HUES48 (cell line): ENCODE results near the gene GSDMA.

Experiments
- H3K27ac ChIP-seq: one replicate; pipeline ENCODE4 v1.7.0; 2013; ENCODE audit warnings: low read depth, low read length, inconsistent platforms
- H3K27me3 ChIP-seq: 2 replicates; pipeline ENCODE4 v1.6.1; 2013; ENCODE audit warnings: mild to moderate bottlenecking, low read length; ENCODE audit not compliant: control insufficient read depth, insufficient read depth
- H3K36me3 ChIP-seq: 2 replicates; pipeline ENCODE4 v1.6.1; 2013; ENCODE audit warnings: low read length; ENCODE audit not compliant: control insufficient read depth, insufficient read depth
- H3K4me1 ChIP-seq: 2 replicates; pipeline ENCODE4 v1.6.1; 2013; ENCODE audit warnings: mild to moderate bottlenecking, low read length; ENCODE audit not compliant: control insufficient read depth, insufficient read depth
- H3K4me3 ChIP-seq: 2 replicates; pipeline ENCODE4 v1.5.1; 2013; ENCODE audit warnings: mild to moderate bottlenecking, low read depth, low read length
- H3K9ac ChIP-seq: 2 replicates; pipeline ENCODE4 v1.6.1; 2013; ENCODE audit warnings: mild to moderate bottlenecking, low read depth, low read length, moderate library complexity
- H3K9me3 ChIP-seq: 2 replicates; pipeline ENCODE4 v1.6.1; 2013; ENCODE audit warnings: low read length; ENCODE audit not compliant: control insufficient read depth, insufficient read depth

Gene GSDMA

DNA sequence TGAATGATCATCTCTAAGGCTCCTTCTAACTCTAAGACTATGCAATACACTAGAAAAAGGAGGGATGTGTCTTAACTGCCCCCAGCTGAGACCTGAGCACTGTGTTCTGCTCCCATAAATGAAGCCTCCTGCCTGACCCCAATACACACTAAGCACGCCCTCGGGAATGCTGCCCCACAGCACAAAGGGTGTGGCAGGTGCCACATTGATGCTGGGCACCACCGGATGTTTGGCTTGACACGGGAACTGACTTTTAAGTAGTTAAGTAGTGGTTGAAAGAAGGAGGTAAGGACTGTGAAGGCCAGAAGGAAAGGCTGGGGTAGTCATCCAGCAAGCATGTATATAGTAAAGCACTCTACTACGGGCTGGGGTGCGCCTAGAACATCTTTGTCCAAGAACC, 4.0 kb downstream of the GSDMA start:
- Histone ChIP-seq H3K9ac (no peak overlapping the region), H3K9me3 (no peaks in the 10 kb centered on the region), H3K4me3 (no peak overlapping the region), H3K36me3 (no peaks in the 10 kb centered on the region), H3K27me3 (no peaks in the 10 kb centered on the region; the same call in 1 of the 2 replicates), H3K27ac (no peak overlapping the region), H3K4me1 (no peaks in the 10 kb centered on the region)

DNA sequence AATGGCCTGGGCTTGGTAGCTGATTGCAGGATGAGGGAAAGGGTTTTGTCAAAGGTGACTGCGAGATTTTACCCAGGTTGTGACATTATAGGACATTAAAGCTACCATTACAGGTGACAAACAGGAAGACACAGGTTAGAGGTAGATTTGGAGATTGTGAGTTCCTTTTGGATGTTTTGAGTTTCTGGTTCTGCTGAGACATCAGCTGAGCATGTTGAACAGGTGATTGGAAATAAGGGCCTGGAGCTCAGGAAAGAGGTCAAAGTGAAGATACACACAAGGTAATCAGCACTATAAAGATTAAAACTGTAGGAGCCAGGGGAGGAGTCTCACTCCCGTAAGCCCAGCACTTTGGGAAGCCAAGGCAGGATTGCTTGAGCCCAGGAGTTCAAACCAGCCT, 6.0 kb downstream of the GSDMA start:
- no peak overlapping the region for H3K9ac ChIP-seq
- H3K36me3 ChIP-seq, result no peaks in the 10 kb centered on the region

DNA sequence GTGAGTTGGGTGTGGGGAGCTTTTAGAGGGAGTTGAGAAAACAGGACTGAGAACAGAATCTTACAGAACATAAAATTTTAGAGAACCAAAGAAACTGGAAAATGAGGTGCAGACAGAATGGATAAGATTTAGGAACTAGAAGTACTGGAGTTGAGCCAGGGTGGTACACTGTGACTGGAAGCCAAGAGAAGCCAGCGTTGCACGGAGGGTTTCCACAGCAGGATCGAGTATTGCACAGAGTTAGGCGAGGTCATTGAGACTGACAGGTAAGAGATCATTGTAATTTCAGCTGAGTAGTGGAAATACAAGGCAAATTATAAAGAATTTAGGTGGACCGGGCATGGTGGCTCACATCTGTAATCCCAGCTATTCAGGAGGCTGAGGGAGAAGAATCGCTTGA, 6.6 kb downstream of the GSDMA start:
- Histone ChIP-seq H3K9me3 (no peaks in the 10 kb centered on the region), H3K4me3 (no peak overlapping the region), H3K27me3 (no peaks in the 10 kb centered on the region; the same call in 1 of the 2 replicates), H3K9ac (no peak overlapping the region), H3K36me3 (no peaks in the 10 kb centered on the region), H3K4me1 (no peaks in the 10 kb centered on the region), H3K27ac (no peak overlapping the region)

More for the DNA sequence above, 6.0 kb downstream of the GSDMA start:
- Histone ChIP-seq H3K27ac (no peak overlapping the region), H3K4me1 (no peaks in the 10 kb centered on the region), H3K27me3 (no peaks in the 10 kb centered on the region; the same call in 1 of the 2 replicates), H3K9me3 (no peaks in the 10 kb centered on the region), H3K4me3 (no peak overlapping the region)

DNA sequence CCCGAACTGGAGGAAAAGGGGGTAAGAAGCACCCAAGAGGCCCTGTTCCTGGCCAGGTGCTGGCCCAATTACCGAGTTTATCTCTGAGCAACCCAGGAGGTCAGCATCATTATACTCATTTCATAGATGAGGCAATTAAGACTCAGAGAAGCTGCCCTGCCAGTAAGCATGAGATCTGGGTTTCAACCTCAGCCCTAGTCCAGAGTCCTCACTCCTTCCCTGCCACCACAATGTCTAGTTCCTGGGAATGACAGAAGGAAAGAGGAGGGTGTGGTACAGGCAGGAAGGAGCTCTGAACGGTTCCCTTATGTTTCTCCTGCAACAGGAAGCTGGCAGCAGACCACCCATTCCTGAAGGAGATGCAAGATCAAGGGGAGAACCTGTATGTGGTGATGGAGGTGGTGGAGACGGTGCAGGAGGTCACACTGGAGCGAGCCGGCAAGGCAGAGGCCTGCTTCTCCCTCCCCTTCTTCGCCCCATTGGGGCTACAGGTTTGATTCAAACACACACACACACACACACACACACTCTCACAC, 7.4 kb downstream of the GSDMA start:
- Histone ChIP-seq H3K27me3 (no peaks in the 10 kb centered on the region; the same call in 1 of the 2 replicates), H3K9ac (no peak overlapping the region), H3K27ac (no peak overlapping the region)

DNA sequence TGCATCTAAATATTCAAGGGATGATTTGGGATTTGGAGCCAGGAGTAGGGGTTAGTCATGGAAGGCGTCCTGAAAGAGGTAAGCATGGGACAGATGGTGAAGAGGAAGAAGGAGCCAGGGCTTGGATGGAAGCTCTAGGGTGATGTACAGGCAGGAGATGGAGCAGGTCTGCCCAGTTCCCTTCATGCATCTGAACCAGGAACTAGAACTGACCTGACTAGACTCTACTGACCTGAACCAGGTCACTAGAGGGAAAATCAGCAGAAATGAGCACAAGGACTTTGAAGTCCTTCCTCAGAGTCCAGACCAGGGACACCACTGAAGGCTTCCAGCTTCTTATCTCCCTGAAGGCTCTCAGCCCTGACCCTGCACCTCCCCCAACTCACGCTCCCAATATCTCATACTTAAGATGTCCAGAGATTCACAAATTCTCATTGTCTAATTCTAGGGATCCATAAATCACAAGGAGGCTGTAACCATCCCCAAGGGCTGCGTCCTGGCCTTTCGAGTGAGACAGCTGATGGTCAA, 8.3 kb downstream of the GSDMA start:
- Histone ChIP-seq H3K4me3 (no peak overlapping the region), H3K27me3 (no peaks in the 10 kb centered on the region; the same call in 1 of the 2 replicates), H3K9ac (no peak overlapping the region), H3K4me1 (no peaks in the 10 kb centered on the region), H3K36me3 (no peaks in the 10 kb centered on the region), H3K9me3 (no peaks in the 10 kb centered on the region), H3K27ac (no peak overlapping the region)

More for the DNA sequence above, 7.4 kb downstream of the GSDMA start:
- Histone ChIP-seq H3K36me3 (no peaks in the 10 kb centered on the region), H3K9me3 (no peaks in the 10 kb centered on the region), H3K4me3 (no peak overlapping the region), H3K4me1 (no peaks in the 10 kb centered on the region)

DNA sequence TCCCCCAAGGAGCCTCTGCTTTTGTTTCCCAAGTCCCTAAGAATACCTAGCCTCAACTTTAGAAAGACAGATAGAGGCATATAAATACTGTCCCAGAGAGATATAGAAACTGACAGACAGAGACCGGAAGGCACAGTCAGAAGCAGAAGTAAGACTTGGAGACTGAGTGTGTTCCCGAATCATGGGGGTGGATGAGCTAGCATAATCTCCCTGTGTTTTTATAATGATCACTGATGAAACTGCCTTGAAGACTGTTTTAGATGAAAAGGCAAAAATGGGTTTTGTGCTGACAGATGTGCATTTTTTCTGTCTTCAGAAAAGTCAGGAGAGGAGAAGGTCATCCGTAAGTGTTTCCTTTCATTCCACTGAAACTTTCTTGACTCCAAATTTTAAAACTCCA, 9.5 kb downstream of the GSDMA start:
- Histone ChIP-seq H3K36me3 (no peaks in the 10 kb centered on the region), H3K27ac (no peak overlapping the region), H3K9ac (no peak overlapping the region), H3K4me1 (no peaks in the 10 kb centered on the region), H3K9me3 (no peaks in the 10 kb centered on the region), H3K27me3 (no peaks in the 10 kb centered on the region; the same call in 1 of the 2 replicates), H3K4me3 (no peak overlapping the region)

DNA sequence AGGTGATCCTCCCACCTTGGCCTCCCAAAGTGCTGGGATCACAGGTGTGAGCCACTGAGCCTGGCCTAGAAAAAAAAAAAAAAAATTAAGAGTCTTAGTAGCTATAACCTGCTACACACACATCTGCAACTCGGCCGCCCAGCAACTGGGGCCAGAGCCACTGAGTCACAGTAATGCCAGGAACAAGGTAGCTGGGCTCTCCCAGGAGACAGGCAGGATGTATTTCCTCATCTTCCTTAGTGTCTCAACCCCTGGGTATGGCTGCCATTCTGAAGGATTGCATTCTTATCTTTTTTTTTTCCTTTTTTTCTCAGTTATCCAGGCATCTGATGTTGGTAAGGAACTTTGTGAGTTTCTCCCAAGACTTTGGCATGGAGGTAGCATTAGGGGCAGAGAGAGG, 10.7 kb downstream of the GSDMA start:
- Histone ChIP-seq H3K4me3 (no peak overlapping the region), H3K36me3 (no peaks in the 10 kb centered on the region), H3K27ac (no peak overlapping the region), H3K9me3 (no peaks in the 10 kb centered on the region), H3K4me1 (no peaks in the 10 kb centered on the region), H3K27me3 (no peaks in the 10 kb centered on the region; the same call in 1 of the 2 replicates), H3K9ac (no peak overlapping the region)

DNA sequence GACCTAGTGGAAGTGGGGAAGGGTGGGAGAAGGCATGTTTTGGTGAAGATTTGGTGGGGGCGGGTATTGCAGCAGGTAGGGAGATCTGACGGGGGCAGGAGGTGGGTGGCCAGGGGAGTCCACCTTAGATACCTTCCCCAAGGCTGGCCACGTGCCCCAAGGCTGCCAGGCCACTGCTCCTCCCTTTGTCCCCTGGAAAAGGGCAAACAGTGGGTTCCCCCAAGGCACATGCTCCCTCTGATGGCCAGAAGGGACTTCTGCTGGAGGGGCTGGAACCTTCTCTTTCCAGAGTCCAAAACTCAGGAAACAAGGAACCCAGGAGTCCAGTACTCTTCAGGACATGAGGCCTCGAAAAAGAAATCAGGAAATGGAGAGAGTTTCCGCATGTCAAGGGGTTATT, 11.6 kb downstream of the GSDMA start:
- no peaks in the 10 kb centered on the region for H3K36me3 ChIP-seq
- H3K27me3 ChIP-seq, result no peaks in the 10 kb centered on the region; the same call in 1 of the 2 replicates
- H3K9me3 ChIP-seq, result no peaks in the 10 kb centered on the region
- H3K4me1 ChIP-seq, result peaks cover 6% of the 10 kb centered on the region
- H3K4me3 ChIP-seq, result no peak overlapping the region
- no peak overlapping the region for H3K27ac ChIP-seq
- no peak overlapping the region for H3K9ac ChIP-seq

DNA sequence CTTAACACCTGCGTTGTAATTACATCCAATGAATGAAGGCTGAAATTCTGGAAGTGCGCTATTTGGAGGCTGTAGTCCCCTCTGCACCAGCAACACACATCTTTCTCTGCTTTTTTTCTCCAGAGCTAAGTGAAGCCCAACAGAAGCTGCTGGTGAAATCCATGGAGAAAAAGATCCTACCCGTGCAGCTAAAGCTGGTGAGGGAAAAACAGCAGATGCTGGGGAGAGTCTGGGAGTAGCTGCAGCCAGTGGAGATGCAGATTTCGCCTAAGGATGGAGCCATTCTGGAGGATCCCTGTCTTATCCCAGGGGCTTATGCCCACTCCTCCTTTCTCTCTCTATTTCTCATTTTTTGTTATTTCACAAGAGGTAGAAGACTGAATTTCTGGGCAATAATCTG, 13.0 kb downstream of the GSDMA start:
- H3K9ac ChIP-seq, result no peak overlapping the region

DNA sequence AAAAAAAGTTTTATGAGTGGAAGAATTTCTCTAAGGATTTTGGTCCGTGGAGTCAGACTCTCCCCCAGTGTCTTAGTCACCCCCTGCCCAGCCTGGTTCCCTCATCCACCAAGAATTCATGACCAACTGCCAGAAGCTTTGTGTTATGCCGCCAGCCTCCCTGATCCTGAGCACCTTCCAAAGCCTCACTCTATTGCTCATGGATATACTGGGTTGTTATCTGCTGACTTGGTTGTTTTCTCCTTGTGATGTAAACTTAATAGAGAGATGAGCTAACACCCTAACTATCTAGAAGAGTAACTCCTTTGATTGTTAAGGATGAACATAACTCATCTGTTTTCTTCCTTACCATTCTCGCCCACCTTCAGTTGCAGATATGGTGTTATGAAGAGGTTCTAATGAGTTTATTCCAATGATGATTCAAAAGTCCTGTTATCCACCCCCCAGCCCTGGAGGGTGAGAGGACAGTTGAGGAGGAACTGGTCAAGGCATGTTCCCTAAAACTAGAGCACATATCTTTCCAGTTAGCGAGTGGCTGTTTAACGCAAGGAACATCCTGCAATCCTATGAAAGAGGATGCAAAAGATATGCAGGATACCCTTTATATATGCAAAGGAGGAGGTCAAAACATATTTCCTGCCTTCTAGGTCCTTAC, 16.3 kb downstream of the GSDMA start:
- peak overlapping the region; percentile 94 for H3K4me3 ChIP-seq
- H3K9ac ChIP-seq, result no peak overlapping the region

More for the DNA sequence above, 13.0 kb downstream of the GSDMA start:
- H3K4me3 ChIP-seq, result no peak overlapping the region
- H3K36me3 ChIP-seq, result no peaks in the 10 kb centered on the region
- H3K9me3 ChIP-seq, result no peaks in the 10 kb centered on the region
- peaks cover 10% of the 10 kb centered on the region for H3K4me1 ChIP-seq
- H3K27ac ChIP-seq, result no peak overlapping the region
- H3K27me3 ChIP-seq, result no peaks in the 10 kb centered on the region

DNA sequence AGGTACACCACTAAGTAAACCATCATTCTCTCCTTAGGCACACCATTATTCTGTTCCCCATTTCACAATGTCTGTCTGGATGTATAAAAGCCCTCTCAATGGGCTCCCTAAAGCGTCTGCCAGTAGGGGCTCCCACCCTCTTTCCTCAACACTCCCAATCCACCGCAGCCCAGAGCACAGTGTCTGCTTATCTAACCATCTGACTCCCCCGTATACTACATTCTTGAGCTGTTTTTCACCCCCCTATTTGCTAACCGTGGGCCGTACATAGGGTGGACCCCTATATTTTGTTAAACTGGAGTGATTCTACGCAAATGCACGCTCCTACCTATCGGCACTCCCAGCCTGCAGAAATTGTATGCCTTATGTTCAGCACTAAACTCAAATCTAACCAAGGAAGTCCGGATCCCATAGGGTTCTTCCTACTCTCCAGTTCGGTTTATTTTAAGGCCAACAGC, 17.1 kb downstream of the GSDMA start:
- H3K27me3 ChIP-seq, result no peaks in the 10 kb centered on the region
- H3K4me1 ChIP-seq, result peaks cover 10% of the 10 kb centered on the region
- 0 out of 2 replicates have a peak overlapping the region, but pooled peaks have one; percentile 39 for H3K9ac ChIP-seq
- no peaks in the 10 kb centered on the region for H3K9me3 ChIP-seq
- H3K27ac ChIP-seq, result peak overlapping the region; percentile 95
- H3K36me3 ChIP-seq, result peaks cover 12% of the 10 kb centered on the region
- H3K4me3 ChIP-seq, result peak overlapping the region; percentile 94

More for the DNA sequence above, 16.3 kb downstream of the GSDMA start:
- Histone ChIP-seq H3K36me3 (peaks cover 4% of the 10 kb centered on the region), H3K4me1 (peaks cover 10% of the 10 kb centered on the region), H3K27me3 (no peaks in the 10 kb centered on the region), H3K9me3 (no peaks in the 10 kb centered on the region), H3K27ac (peak overlapping the region; percentile 95)
